SHP77 treated with DMSO at 0.1 percent for 48 hours (cell line): Measurements from ENCODE around the gene FADS1.

Experiments used
- DNase-seq: peaks from one replicate; lab custom pipeline; 2025; lab: John Stamatoyannopoulos, UW

Gene FADS1

GRCh38 chr11:61816736-61817455 lies at the start of gene FADS1:
TSS of gene FADS1 (minus strand) at chr11:61817003. CDS start at chr11:61816929, 74 bp downstream.
- peak; percentile 95 for DNase-seq

- DNase-seq = no peak
Observed at GRCh38 chr11:61866231-61866957, 49.6 kb upstream of the FADS1 start.

- DNase-seq = no peak
Observed at GRCh38 chr11:61864814-61865775, 48.3 kb upstream of the FADS1 start.

GRCh38 chr11:61863548-61864081 lies 46.8 kb upstream of the FADS1 start:
- no peak for DNase-seq

- DNase-seq = no peak
Observed at GRCh38 chr11:61862714-61863547, 46.1 kb upstream of the FADS1 start.

- DNase-seq = no peak
Observed at GRCh38 chr11:61861634-61862033, 44.8 kb upstream of the FADS1 start.

- no peak for DNase-seq
Observed at GRCh38 chr11:61860054-61860903, 43.5 kb upstream of the FADS1 start.

GRCh38 chr11:61855939-61856680 lies 39.3 kb upstream of the FADS1 start:
- DNase-seq = no peak

- DNase-seq = no peak
Observed at GRCh38 chr11:61854966-61855714, 38.3 kb upstream of the FADS1 start.

GRCh38 chr11:61854206-61854895 lies 37.5 kb upstream of the FADS1 start:
- no peak for DNase-seq

GRCh38 chr11:61853698-61854169 lies 36.9 kb upstream of the FADS1 start:
- no peak for DNase-seq

- DNase-seq = no peak
Observed at GRCh38 chr11:61851900-61852295, 35.1 kb upstream of the FADS1 start.

GRCh38 chr11:61851113-61851899 lies 34.5 kb upstream of the FADS1 start:
- DNase-seq = no peak

- DNase-seq = no peak
Observed at GRCh38 chr11:61850687-61851086, 33.9 kb upstream of the FADS1 start.

GRCh38 chr11:61848631-61849030 lies 31.8 kb upstream of the FADS1 start:
- no peak for DNase-seq

- no peak for DNase-seq
Observed at GRCh38 chr11:61847914-61848581, 31.2 kb upstream of the FADS1 start.
